A549 treated with ZK216348 at 1 μM for 4 hours (cell line): ENCODE measurements around the gene SP3. TPM values are rescaled to one million over a fixed set of nuclear protein-coding genes. Genes with fewer than 3 reads are reported as not detected.

Experiments
- total RNA-seq: library from RNA; stranded (reverse); fragments of 200-300 nt; extraction: Qiagen RNA extraction; gene quantifications from 5 replicates; pipeline ENCODE4 v1.2.3, GENCODE V29; 2022; ENCODE audit warnings: low read depth

SP3 gene
- total RNA-seq: 37.3 to 47.3 TPM (median 44.1 TPM) in 5 replicates

GRCh38 chr2:173965372-173966025, at the start of gene SP3:
Gene SP3 (minus strand): TSS chr2:173965373. CDS start chr2:173965171, 202 bp downstream.

